ENCODE results near the gene ZRSR2. TPM values are rescaled to one million over a fixed set of nuclear protein-coding genes. Genes with fewer than 3 reads are reported as not detected.
A peak's percentile ranks its signal among the peaks of the same experiment; 100 is the strongest.

ZRSR2 gene
- total RNA-seq, 1 donor = 2.9 TPM

DNA sequence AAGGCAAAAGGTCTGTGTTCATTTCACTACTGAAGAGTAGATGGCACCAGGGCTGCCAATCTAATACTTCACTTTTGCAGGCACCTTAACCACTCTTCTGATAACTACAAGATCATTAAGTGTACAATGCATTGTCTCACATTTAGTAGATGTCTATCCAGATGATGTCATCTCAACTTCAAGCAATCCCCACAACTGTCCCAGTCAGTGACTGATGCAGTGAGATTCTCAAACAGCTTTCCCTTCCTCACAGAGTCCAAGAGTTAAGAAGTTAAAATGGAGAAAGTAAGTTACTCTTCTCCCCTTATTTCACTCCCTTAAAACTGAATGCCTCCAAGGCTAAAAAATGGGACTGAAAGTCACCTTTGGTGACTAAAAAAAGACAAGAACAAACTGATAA, 53.7 kb downstream of the ZRSR2 start:
- no peak overlapping the region for H3K27ac ChIP-seq (ENCODE audit: low read depth, low read length)
- H3K27me3 ChIP-seq (ENCODE audit: insufficient read depth, low read length) = no peaks in the 10 kb centered on the region
- no peak overlapping the region for H3K4me3 ChIP-seq (ENCODE audit: insufficient read depth, low read length)
- H3K79me2 ChIP-seq (ENCODE audit: insufficient read depth, low read length) = no peaks in the 10 kb centered on the region
- no peaks in the 10 kb centered on the region for H3K9me3 ChIP-seq (ENCODE audit: low read depth, low read length)
- no peak overlapping the region for H2AFZ ChIP-seq (ENCODE audit: low read length)
- H4K20me1 ChIP-seq (ENCODE audit: insufficient read depth, low read length) = no peaks in the 10 kb centered on the region
- no peak for DNase-seq (ENCODE audit: insufficient read length, low spot score, missing footprints)
- TF ChIP-seq, protein P1, sequence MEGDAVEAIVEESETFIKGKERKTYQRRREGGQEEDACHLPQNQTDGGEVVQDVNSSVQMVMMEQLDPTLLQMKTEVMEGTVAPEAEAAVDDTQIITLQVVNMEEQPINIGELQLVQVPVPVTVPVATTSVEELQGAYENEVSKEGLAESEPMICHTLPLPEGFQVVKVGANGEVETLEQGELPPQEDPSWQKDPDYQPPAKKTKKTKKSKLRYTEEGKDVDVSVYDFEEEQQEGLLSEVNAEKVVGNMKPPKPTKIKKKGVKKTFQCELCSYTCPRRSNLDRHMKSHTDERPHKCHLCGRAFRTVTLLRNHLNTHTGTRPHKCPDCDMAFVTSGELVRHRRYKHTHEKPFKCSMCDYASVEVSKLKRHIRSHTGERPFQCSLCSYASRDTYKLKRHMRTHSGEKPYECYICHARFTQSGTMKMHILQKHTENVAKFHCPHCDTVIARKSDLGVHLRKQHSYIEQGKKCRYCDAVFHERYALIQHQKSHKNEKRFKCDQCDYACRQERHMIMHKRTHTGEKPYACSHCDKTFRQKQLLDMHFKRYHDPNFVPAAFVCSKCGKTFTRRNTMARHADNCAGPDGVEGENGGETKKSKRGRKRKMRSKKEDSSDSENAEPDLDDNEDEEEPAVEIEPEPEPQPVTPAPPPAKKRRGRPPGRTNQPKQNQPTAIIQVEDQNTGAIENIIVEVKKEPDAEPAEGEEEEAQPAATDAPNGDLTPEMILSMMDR (IDR thresholded peaks at IDR 0.05; ENCODE audit: extremely low read depth, low read depth, low read length) = no peak
- no peaks in the 10 kb centered on the region for H3K36me3 ChIP-seq (ENCODE audit: insufficient read depth, low read length)
- no peaks in the 10 kb centered on the region for H3K4me1 ChIP-seq (ENCODE audit: insufficient read depth, low read length)
- H3K4me2 ChIP-seq (ENCODE audit: insufficient read depth, low read length) = no peak overlapping the region

- H3K9me3 ChIP-seq (ENCODE audit: low read depth, low read length) = no peaks in the 10 kb centered on the region
- no peaks in the 10 kb centered on the region for H3K36me3 ChIP-seq (ENCODE audit: insufficient read depth, low read length)
- no peak overlapping the region for H3K27ac ChIP-seq (ENCODE audit: low read depth, low read length)
- no peaks in the 10 kb centered on the region for H3K27me3 ChIP-seq (ENCODE audit: insufficient read depth, low read length)
- TF ChIP-seq, protein P1 (IDR thresholded peaks at IDR 0.05; ENCODE audit: extremely low read depth, low read depth, low read length) = no peak
- no peaks in the 10 kb centered on the region for H4K20me1 ChIP-seq (ENCODE audit: insufficient read depth, low read length)
- no peaks in the 10 kb centered on the region for H3K79me2 ChIP-seq (ENCODE audit: insufficient read depth, low read length)
- no peak overlapping the region for H3K4me3 ChIP-seq (ENCODE audit: insufficient read depth, low read length)
- DNase-seq (ENCODE audit: insufficient read length, low spot score, missing footprints) = no peak
- no peak overlapping the region for H2AFZ ChIP-seq (ENCODE audit: low read length)
- H3K4me2 ChIP-seq (ENCODE audit: insufficient read depth, low read length) = no peak overlapping the region
- no peaks in the 10 kb centered on the region for H3K4me1 ChIP-seq (ENCODE audit: insufficient read depth, low read length)
Measured at GRCh38 chrX:15848576-15848975, 58.3 kb downstream of the ZRSR2 start.

DNA sequence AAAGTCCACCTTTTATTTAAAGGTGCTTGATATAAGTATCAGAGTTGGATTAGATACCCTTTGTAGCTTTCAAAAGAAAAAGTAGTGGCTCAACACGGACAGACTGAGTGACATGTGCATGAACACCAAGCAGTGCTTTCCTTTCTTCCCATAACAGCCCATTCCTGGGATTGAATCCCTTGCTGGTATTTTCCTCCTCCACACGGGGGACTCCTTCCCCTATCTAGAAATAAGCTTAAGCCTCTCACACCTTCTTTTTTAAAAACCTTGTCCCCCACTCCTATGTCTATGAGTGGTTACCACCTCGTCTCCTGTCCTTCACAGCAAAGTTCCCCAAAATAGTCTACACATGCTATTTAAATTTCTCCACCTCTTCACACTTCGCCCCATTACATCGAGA, 59.3 kb downstream of the ZRSR2 start:
- H3K4me3 ChIP-seq (ENCODE audit: insufficient read depth, low read length) = no peak overlapping the region
- no peaks in the 10 kb centered on the region for H3K4me1 ChIP-seq (ENCODE audit: insufficient read depth, low read length)
- H3K36me3 ChIP-seq (ENCODE audit: insufficient read depth, low read length) = no peaks in the 10 kb centered on the region
- H3K27me3 ChIP-seq (ENCODE audit: insufficient read depth, low read length) = peaks cover 3% of the 10 kb centered on the region
- TF ChIP-seq, protein P1 (IDR thresholded peaks at IDR 0.05; ENCODE audit: extremely low read depth, low read depth, low read length) = peak; percentile 27
- H3K4me2 ChIP-seq (ENCODE audit: insufficient read depth, low read length) = no peak overlapping the region
- H3K9me3 ChIP-seq (ENCODE audit: low read depth, low read length) = no peaks in the 10 kb centered on the region
- H4K20me1 ChIP-seq (ENCODE audit: insufficient read depth, low read length) = no peaks in the 10 kb centered on the region
- peaks cover 2% of the 10 kb centered on the region for H3K79me2 ChIP-seq (ENCODE audit: insufficient read depth, low read length)
- no peak overlapping the region for H2AFZ ChIP-seq (ENCODE audit: low read length)
- DNase-seq (ENCODE audit: insufficient read length, low spot score, missing footprints) = peak; percentile 80
- no peak overlapping the region for H3K27ac ChIP-seq (ENCODE audit: low read depth, low read length)

- peak overlapping the region; percentile 85 for H2AFZ ChIP-seq (ENCODE audit: low read length)
- peaks cover 7% of the 10 kb centered on the region for H3K4me1 ChIP-seq (ENCODE audit: insufficient read depth, low read length)
- TF ChIP-seq, protein P1 (IDR thresholded peaks at IDR 0.05; ENCODE audit: extremely low read depth, low read depth, low read length) = no peak
- H3K27ac ChIP-seq (ENCODE audit: low read depth, low read length) = no peak overlapping the region
- no peaks in the 10 kb centered on the region for H3K9me3 ChIP-seq (ENCODE audit: low read depth, low read length)
- H3K79me2 ChIP-seq (ENCODE audit: insufficient read depth, low read length) = peaks cover 2% of the 10 kb centered on the region
- H3K4me3 ChIP-seq (ENCODE audit: insufficient read depth, low read length) = peak overlapping the region; percentile 81
- H3K4me2 ChIP-seq (ENCODE audit: insufficient read depth, low read length) = peak overlapping the region; percentile 98
- H3K27me3 ChIP-seq (ENCODE audit: insufficient read depth, low read length) = peaks cover 23% of the 10 kb centered on the region
- H4K20me1 ChIP-seq (ENCODE audit: insufficient read depth, low read length) = no peaks in the 10 kb centered on the region
- no peak for DNase-seq (ENCODE audit: insufficient read length, low spot score, missing footprints)
- no peaks in the 10 kb centered on the region for H3K36me3 ChIP-seq (ENCODE audit: insufficient read depth, low read length)
Measured at GRCh38 chrX:15853586-15854079, 63.3 kb downstream of the ZRSR2 start.
